Measurements from ENCODE around the gene ACIN1. TPM values are rescaled to one million over a fixed set of nuclear protein-coding genes. Genes with fewer than 3 reads are reported as not detected.

Gene ACIN1
- total and polyA plus RNA-seq, 2 of the 8 experiments (the other 6 are each of a cell fraction or from before 2014, with no cell fraction given) = 132 to 233 TPM

DNA sequence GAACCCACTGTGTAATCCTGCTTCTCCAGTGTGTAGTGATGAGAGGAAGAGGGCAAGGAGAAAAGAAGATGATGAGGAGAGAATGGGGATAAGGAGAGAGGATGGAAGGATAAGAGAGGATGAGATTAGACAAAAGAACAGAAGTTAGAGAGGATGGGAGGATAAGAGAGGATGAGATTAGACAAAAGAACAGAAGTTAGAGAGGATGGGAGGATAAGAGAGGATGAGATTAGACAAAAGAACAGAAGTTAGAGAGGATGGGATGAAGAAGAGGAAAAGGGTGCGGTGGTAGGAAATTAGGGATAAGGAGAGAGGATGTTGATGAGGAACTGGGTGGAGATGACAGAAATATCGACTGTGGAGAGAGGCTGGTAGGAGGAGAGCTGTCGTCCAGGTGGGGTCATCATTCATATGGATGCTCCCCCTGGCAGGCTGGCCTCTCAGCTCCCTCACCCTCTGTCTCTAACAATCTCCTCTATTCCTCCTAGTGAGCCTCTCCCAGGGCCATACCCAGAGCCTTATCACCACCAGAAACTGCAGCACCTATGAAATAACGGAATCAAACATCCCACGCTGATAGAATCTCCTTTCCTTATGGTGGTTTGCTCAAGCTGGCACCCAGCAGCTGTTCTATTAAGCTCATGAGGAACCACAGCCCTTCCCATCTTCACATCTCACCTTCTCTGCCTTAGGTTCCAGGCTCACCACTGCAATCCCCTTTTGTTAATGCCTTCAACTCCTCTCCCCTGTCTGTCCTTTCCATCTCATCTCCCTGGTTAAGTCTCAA, 15.8 kb upstream of the ACIN1 start (continued):
- TF ChIP-seq, protein P1, sequence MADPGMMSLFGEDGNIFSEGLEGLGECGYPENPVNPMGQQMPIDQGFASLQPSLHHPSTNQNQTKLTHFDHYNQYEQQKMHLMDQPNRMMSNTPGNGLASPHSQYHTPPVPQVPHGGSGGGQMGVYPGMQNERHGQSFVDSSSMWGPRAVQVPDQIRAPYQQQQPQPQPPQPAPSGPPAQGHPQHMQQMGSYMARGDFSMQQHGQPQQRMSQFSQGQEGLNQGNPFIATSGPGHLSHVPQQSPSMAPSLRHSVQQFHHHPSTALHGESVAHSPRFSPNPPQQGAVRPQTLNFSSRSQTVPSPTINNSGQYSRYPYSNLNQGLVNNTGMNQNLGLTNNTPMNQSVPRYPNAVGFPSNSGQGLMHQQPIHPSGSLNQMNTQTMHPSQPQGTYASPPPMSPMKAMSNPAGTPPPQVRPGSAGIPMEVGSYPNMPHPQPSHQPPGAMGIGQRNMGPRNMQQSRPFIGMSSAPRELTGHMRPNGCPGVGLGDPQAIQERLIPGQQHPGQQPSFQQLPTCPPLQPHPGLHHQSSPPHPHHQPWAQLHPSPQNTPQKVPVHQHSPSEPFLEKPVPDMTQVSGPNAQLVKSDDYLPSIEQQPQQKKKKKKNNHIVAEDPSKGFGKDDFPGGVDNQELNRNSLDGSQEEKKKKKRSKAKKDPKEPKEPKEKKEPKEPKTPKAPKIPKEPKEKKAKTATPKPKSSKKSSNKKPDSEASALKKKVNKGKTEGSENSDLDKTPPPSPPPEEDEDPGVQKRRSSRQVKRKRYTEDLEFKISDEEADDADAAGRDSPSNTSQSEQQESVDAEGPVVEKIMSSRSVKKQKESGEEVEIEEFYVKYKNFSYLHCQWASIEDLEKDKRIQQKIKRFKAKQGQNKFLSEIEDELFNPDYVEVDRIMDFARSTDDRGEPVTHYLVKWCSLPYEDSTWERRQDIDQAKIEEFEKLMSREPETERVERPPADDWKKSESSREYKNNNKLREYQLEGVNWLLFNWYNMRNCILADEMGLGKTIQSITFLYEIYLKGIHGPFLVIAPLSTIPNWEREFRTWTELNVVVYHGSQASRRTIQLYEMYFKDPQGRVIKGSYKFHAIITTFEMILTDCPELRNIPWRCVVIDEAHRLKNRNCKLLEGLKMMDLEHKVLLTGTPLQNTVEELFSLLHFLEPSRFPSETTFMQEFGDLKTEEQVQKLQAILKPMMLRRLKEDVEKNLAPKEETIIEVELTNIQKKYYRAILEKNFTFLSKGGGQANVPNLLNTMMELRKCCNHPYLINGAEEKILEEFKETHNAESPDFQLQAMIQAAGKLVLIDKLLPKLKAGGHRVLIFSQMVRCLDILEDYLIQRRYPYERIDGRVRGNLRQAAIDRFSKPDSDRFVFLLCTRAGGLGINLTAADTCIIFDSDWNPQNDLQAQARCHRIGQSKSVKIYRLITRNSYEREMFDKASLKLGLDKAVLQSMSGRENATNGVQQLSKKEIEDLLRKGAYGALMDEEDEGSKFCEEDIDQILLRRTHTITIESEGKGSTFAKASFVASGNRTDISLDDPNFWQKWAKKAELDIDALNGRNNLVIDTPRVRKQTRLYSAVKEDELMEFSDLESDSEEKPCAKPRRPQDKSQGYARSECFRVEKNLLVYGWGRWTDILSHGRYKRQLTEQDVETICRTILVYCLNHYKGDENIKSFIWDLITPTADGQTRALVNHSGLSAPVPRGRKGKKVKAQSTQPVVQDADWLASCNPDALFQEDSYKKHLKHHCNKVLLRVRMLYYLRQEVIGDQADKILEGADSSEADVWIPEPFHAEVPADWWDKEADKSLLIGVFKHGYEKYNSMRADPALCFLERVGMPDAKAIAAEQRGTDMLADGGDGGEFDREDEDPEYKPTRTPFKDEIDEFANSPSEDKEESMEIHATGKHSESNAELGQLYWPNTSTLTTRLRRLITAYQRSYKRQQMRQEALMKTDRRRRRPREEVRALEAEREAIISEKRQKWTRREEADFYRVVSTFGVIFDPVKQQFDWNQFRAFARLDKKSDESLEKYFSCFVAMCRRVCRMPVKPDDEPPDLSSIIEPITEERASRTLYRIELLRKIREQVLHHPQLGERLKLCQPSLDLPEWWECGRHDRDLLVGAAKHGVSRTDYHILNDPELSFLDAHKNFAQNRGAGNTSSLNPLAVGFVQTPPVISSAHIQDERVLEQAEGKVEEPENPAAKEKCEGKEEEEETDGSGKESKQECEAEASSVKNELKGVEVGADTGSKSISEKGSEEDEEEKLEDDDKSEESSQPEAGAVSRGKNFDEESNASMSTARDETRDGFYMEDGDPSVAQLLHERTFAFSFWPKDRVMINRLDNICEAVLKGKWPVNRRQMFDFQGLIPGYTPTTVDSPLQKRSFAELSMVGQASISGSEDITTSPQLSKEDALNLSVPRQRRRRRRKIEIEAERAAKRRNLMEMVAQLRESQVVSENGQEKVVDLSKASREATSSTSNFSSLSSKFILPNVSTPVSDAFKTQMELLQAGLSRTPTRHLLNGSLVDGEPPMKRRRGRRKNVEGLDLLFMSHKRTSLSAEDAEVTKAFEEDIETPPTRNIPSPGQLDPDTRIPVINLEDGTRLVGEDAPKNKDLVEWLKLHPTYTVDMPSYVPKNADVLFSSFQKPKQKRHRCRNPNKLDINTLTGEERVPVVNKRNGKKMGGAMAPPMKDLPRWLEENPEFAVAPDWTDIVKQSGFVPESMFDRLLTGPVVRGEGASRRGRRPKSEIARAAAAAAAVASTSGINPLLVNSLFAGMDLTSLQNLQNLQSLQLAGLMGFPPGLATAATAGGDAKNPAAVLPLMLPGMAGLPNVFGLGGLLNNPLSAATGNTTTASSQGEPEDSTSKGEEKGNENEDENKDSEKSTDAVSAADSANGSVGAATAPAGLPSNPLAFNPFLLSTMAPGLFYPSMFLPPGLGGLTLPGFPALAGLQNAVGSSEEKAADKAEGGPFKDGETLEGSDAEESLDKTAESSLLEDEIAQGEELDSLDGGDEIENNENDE (IDR thresholded peaks at IDR 0.05; ENCODE audit: insufficient replicate concordance, low read length) = no peak
- no peak for TF ChIP-seq GTF2F1 (IDR thresholded peaks at IDR 0.05; ENCODE audit: borderline replicate concordance, low read depth, low read length)
- no peak for TF ChIP-seq POU5F1 (IDR thresholded peaks at IDR 0.05; ENCODE audit: low read depth, low read length)
- no peak for TF ChIP-seq KDM1A (IDR thresholded peaks at IDR 0.05; ENCODE audit: borderline replicate concordance, low read length)
- TF ChIP-seq, protein P2, sequence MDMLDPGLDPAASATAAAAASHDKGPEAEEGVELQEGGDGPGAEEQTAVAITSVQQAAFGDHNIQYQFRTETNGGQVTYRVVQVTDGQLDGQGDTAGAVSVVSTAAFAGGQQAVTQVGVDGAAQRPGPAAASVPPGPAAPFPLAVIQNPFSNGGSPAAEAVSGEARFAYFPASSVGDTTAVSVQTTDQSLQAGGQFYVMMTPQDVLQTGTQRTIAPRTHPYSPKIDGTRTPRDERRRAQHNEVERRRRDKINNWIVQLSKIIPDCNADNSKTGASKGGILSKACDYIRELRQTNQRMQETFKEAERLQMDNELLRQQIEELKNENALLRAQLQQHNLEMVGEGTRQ (IDR thresholded peaks at IDR 0.05; ENCODE audit: low read length) = no peak
